HepG2 (cell line): ENCODE results near the gene LUZP1. TPM values are rescaled to one million over a fixed set of nuclear protein-coding genes. Genes with fewer than 3 reads are reported as not detected.
A peak's percentile ranks its signal among the peaks of the same experiment; 100 is the strongest.

Experiments
- CAMTA2 ChIP-seq: sonication (generic); formaldehyde crosslinking; IDR thresholded peaks from 2 replicates; pipeline ENCODE4 v1.4.0; 2020; ENCODE audit warnings: mild to moderate bottlenecking, missing genetic modification reagents, borderline replicate concordance
- LCORL ChIP-seq, 2 experiments: fragments of 450-650 bp in 1 of 2; sonication (generic) in 1 of 2; formaldehyde crosslinking in 1 of 2; IDR thresholded peaks; 2 replicates each; pipeline versions ENCODE4 v1.5.0 to v1.6.1; 2017 to 2020; ENCODE audit warnings: antibody characterized with exemption in 1 of 2, missing genetic modification reagents in 1 of 2
- NFKB2 ChIP-seq: sonication (generic); formaldehyde crosslinking; IDR thresholded peaks from 2 replicates; pipeline ENCODE4 v1.4.0; 2020; ENCODE audit warnings: missing genetic modification reagents, borderline replicate concordance
- ONECUT2 ChIP-seq: sonication (generic); formaldehyde crosslinking; IDR thresholded peaks from 2 replicates; pipeline ENCODE4 v1.4.0; 2020; ENCODE audit warnings: missing genetic modification reagents
- ZNF530 ChIP-seq: sonication (generic); formaldehyde crosslinking; IDR thresholded peaks from 2 replicates; pipeline ENCODE4 v1.5.0; 2020; ENCODE audit warnings: low read depth, mild to moderate bottlenecking, missing genetic modification reagents
- polyA plus RNA-seq, 8 experiments: library from polyadenylated mRNA; depleted of rRNA in 3 of 8; stranded (reverse) in 7 of 8; unstranded in 1 of 8; fragments of >200 nt; fragmentation: Illumina TruSeq in 4 of 8; extraction: Trizol in 4 of 8; gene quantifications; 2 replicates each; pipeline versions ENCODE4 v1.2.1 to v1.2.3, GENCODE V29; 2011 to 2016; ENCODE audit warnings: low read depth in 4 of 8, missing spikeins in 1 of 8, mixed read lengths in 1 of 8; ENCODE audit not compliant: insufficient read depth in 1 of 8
- total RNA-seq, 5 experiments: library from RNA; depleted of rRNA; stranded (reverse); fragments of >200 nt; fragmentation: Illumina TruSeq; extraction: Trizol; gene quantifications; 2 replicates each; pipeline ENCODE4 v1.2.3, GENCODE V29; 2016; ENCODE audit warnings: low read depth in 1 of 5
- TF ChIP-seq, protein P1 (sequence below), 2 experiments: IDR thresholded peaks; 2 replicates each; pipeline ENCODE4 v1.6.1; 2011 to 2012; ENCODE audit warnings: low read length in 2 of 2, borderline replicate concordance in 1 of 2, low read depth in 1 of 2, mild to moderate bottlenecking in 1 of 2, moderate library complexity in 1 of 2
- TF ChIP-seq, protein P2 (sequence below): sonication (generic); formaldehyde crosslinking; IDR thresholded peaks from 2 replicates; pipeline ENCODE4 v1.5.1; 2020; ENCODE audit warnings: mild to moderate bottlenecking, missing genetic modification reagents, moderate library complexity
- TF ChIP-seq, protein P3 (sequence below): sonication (generic); formaldehyde crosslinking; IDR thresholded peaks from 2 replicates; pipeline ENCODE4 v1.4.0; 2020; ENCODE audit warnings: mild to moderate bottlenecking, missing genetic modification reagents, borderline replicate concordance
- TF ChIP-seq, protein P4 (sequence below): sonication (generic); formaldehyde crosslinking; IDR thresholded peaks from 2 replicates; pipeline ENCODE4 v1.8.1; 2023; ENCODE audit warnings: mild to moderate bottlenecking, moderate library complexity, missing genetic modification reagents
- TF ChIP-seq, protein P5 (sequence below): sonication (generic); formaldehyde crosslinking; IDR thresholded peaks from 2 replicates; pipeline ENCODE4 v1.5.0; 2020; ENCODE audit warnings: mild to moderate bottlenecking, missing genetic modification reagents

Gene LUZP1
- total and polyA plus RNA-seq, 2 of the 13 experiments (the other 11 are each of a cell fraction or from before 2014, with no cell fraction given), result 6.9 to 12.7 TPM

DNA sequence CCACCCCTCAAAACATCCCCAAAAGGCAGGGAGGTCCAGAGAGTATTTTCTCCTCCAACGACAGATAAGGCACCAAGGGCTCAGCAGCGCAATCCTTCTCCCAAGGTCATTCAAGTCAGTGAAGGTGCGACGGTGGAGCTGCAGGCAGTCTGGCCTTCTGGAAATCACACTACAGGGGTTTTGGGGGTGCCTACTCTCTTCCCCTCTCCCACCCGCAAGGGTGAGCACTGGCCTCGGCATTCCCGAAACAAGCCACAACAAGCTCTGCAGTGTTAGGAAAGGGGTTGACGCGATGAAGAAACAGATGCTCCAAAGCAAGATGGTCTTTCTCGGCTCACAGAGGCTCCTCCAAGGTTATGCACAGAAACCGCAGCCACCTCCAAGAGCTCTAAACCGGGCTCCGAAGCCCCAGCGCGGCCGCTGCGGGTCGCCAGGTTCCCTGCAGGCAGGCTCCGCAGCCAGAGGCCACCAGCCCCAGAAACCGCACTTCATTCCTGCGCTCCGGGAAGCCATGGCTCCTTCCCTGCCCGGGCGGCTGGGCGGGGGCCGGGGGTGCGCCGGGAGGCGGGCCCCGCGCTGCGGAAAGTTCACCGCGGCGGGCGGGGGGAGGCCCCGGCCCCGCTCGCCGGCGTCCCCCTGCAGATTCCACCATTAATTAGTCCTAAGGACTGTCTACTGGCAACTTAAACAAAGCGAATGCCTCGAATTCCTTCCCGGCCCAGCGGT is 1.1 kb downstream of the LUZP1 start (continued):
- TF ChIP-seq, protein P1, sequence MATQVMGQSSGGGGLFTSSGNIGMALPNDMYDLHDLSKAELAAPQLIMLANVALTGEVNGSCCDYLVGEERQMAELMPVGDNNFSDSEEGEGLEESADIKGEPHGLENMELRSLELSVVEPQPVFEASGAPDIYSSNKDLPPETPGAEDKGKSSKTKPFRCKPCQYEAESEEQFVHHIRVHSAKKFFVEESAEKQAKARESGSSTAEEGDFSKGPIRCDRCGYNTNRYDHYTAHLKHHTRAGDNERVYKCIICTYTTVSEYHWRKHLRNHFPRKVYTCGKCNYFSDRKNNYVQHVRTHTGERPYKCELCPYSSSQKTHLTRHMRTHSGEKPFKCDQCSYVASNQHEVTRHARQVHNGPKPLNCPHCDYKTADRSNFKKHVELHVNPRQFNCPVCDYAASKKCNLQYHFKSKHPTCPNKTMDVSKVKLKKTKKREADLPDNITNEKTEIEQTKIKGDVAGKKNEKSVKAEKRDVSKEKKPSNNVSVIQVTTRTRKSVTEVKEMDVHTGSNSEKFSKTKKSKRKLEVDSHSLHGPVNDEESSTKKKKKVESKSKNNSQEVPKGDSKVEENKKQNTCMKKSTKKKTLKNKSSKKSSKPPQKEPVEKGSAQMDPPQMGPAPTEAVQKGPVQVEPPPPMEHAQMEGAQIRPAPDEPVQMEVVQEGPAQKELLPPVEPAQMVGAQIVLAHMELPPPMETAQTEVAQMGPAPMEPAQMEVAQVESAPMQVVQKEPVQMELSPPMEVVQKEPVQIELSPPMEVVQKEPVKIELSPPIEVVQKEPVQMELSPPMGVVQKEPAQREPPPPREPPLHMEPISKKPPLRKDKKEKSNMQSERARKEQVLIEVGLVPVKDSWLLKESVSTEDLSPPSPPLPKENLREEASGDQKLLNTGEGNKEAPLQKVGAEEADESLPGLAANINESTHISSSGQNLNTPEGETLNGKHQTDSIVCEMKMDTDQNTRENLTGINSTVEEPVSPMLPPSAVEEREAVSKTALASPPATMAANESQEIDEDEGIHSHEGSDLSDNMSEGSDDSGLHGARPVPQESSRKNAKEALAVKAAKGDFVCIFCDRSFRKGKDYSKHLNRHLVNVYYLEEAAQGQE (IDR thresholded peaks at IDR 0.05; ENCODE audit: borderline replicate concordance in 1 of 2, low read depth in 1 of 2, low read length in 2 of 2), result no peak
- TF ChIP-seq, protein P2, sequence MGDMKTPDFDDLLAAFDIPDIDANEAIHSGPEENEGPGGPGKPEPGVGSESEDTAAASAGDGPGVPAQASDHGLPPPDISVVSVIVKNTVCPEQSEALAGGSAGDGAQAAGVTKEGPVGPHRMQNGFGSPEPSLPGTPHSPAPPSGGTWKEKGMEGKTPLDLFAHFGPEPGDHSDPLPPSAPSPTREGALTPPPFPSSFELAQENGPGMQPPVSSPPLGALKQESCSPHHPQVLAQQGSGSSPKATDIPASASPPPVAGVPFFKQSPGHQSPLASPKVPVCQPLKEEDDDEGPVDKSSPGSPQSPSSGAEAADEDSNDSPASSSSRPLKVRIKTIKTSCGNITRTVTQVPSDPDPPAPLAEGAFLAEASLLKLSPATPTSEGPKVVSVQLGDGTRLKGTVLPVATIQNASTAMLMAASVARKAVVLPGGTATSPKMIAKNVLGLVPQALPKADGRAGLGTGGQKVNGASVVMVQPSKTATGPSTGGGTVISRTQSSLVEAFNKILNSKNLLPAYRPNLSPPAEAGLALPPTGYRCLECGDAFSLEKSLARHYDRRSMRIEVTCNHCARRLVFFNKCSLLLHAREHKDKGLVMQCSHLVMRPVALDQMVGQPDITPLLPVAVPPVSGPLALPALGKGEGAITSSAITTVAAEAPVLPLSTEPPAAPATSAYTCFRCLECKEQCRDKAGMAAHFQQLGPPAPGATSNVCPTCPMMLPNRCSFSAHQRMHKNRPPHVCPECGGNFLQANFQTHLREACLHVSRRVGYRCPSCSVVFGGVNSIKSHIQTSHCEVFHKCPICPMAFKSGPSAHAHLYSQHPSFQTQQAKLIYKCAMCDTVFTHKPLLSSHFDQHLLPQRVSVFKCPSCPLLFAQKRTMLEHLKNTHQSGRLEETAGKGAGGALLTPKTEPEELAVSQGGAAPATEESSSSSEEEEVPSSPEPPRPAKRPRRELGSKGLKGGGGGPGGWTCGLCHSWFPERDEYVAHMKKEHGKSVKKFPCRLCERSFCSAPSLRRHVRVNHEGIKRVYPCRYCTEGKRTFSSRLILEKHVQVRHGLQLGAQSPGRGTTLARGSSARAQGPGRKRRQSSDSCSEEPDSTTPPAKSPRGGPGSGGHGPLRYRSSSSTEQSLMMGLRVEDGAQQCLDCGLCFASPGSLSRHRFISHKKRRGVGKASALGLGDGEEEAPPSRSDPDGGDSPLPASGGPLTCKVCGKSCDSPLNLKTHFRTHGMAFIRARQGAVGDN, result peak; percentile 58
- TF ChIP-seq CAMTA2 (CRISPR knock-in tag) (no peak), ONECUT2 (CRISPR knock-in tag) (no peak), NFKB2 (peak; percentile 30; the same call in 1 of the 2 replicates), LCORL (IDR thresholded peaks at IDR 0.05) (no peak), LCORL (CRISPR knock-in tag; IDR thresholded peaks at IDR 0.05) (peak; percentile 30; the same call in 1 of the 2 replicates), ZNF530 (no peak)
- TF ChIP-seq, protein P3, sequence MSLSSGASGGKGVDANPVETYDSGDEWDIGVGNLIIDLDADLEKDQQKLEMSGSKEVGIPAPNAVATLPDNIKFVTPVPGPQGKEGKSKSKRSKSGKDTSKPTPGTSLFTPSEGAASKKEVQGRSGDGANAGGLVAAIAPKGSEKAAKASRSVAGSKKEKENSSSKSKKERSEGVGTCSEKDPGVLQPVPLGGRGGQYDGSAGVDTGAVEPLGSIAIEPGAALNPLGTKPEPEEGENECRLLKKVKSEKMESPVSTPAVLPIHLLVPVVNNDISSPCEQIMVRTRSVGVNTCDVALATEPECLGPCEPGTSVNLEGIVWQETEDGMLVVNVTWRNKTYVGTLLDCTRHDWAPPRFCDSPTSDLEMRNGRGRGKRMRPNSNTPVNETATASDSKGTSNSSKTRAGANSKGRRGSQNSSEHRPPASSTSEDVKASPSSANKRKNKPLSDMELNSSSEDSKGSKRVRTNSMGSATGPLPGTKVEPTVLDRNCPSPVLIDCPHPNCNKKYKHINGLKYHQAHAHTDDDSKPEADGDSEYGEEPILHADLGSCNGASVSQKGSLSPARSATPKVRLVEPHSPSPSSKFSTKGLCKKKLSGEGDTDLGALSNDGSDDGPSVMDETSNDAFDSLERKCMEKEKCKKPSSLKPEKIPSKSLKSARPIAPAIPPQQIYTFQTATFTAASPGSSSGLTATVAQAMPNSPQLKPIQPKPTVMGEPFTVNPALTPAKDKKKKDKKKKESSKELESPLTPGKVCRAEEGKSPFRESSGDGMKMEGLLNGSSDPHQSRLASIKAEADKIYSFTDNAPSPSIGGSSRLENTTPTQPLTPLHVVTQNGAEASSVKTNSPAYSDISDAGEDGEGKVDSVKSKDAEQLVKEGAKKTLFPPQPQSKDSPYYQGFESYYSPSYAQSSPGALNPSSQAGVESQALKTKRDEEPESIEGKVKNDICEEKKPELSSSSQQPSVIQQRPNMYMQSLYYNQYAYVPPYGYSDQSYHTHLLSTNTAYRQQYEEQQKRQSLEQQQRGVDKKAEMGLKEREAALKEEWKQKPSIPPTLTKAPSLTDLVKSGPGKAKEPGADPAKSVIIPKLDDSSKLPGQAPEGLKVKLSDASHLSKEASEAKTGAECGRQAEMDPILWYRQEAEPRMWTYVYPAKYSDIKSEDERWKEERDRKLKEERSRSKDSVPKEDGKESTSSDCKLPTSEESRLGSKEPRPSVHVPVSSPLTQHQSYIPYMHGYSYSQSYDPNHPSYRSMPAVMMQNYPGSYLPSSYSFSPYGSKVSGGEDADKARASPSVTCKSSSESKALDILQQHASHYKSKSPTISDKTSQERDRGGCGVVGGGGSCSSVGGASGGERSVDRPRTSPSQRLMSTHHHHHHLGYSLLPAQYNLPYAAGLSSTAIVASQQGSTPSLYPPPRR (CRISPR knock-in tag), result 0 out of 2 replicates have a peak, but pooled peaks have one; percentile 16
- TF ChIP-seq, protein P4, sequence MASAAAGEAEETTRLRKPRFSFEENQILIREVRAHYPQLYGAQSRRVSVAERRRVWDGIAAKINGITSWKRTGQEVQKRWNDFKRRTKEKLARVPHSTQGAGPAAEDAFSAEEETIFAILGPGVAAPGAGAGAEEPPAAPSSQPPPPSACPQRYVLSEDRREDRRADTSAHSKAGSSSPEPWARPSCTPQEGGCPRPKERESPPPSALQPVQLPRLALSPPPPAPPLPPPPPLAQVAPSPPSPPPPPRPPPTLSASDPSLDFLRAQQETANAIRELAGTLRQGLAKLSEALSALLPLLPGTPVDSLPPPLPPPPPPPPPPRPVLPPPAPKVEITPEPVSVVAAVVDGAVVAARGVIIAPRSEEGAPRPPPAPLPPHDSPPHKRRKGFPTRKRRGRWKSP (CRISPR knock-in tag), result peak; percentile 57; the same call in 1 of the 2 replicates
- TF ChIP-seq, protein P5, sequence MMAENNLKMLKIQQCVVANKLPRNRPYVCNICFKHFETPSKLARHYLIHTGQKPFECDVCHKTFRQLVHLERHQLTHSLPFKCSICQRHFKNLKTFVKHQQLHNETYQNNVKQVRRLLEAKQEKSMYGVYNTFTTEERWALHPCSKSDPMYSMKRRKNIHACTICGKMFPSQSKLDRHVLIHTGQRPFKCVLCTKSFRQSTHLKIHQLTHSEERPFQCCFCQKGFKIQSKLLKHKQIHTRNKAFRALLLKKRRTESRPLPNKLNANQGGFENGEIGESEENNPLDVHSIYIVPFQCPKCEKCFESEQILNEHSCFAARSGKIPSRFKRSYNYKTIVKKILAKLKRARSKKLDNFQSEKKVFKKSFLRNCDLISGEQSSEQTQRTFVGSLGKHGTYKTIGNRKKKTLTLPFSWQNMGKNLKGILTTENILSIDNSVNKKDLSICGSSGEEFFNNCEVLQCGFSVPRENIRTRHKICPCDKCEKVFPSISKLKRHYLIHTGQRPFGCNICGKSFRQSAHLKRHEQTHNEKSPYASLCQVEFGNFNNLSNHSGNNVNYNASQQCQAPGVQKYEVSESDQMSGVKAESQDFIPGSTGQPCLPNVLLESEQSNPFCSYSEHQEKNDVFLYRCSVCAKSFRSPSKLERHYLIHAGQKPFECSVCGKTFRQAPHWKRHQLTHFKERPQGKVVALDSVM (CRISPR knock-in tag), result no peak
